Skeletal muscle satellite cell (primary cell): ENCODE measurements around the gene EPC2. TPM values are rescaled to one million over a fixed set of nuclear protein-coding genes. Genes with fewer than 3 reads are reported as not detected.

Experiments used
- H3K27me3 ChIP-seq: 2 replicates; pipeline ENCODE4 v1.7.0; 2013; ENCODE audit warnings: low read length; ENCODE audit not compliant: control insufficient read depth, insufficient read depth
- H3K36me3 ChIP-seq: 2 replicates; pipeline ENCODE4 v1.7.0; 2013; ENCODE audit warnings: mild to moderate bottlenecking, control low read depth, low read length; ENCODE audit not compliant: insufficient read depth
- H3K4me1 ChIP-seq: 2 replicates; pipeline ENCODE4 v1.7.0; 2013; ENCODE audit warnings: low read length; ENCODE audit not compliant: control insufficient read depth, insufficient read depth
- H3K4me2 ChIP-seq: 2 replicates; pipeline ENCODE4 v1.7.0; 2013; ENCODE audit warnings: mild to moderate bottlenecking, low read length
- H3K4me3 ChIP-seq: 2 replicates; pipeline ENCODE4 v1.7.0; 2013; ENCODE audit warnings: low read length
- H3K9ac ChIP-seq: 2 replicates; pipeline ENCODE4 v1.7.0; 2013; ENCODE audit warnings: mild to moderate bottlenecking, low read depth, low read length, moderate library complexity
- H3K9me3 ChIP-seq: replicated peaks from 2 replicates; pipeline ENCODE4 v1.7.0; 2013; ENCODE audit warnings: mild to moderate bottlenecking, control low read depth, low read length
- small RNA-seq: library from RNA; depleted of rRNA; stranded (forward); fragments of <200 nt; gene quantifications from one replicate; pipeline ENCODE3, GENCODE V24; 2012

The EPC2 gene

GRCh38 chr2:148817210-148817708 is 172.7 kb downstream of the EPC2 start:
- H3K27me3 ChIP-seq: peaks cover 37% of the 10 kb centered on the region
- peaks cover 27% of the 10 kb centered on the region for H3K4me1 ChIP-seq
- no peaks in the 10 kb centered on the region for H3K36me3 ChIP-seq
- peak overlapping the region; percentile 53 for H3K4me3 ChIP-seq
- no peaks in the 10 kb centered on the region for H3K9me3 ChIP-seq
- no peak overlapping the region for H3K9ac ChIP-seq
- peak overlapping the region; percentile 66 for H3K4me2 ChIP-seq

GRCh38 chr2:148819019-148819585 is 174.6 kb downstream of the EPC2 start:
- H3K9ac ChIP-seq: no peak overlapping the region
- H3K4me1 ChIP-seq: peaks cover 19% of the 10 kb centered on the region
- peaks cover 37% of the 10 kb centered on the region for H3K27me3 ChIP-seq
- H3K4me2 ChIP-seq: no peak overlapping the region
- no peaks in the 10 kb centered on the region for H3K36me3 ChIP-seq
- H3K4me3 ChIP-seq: no peak overlapping the region
- no peaks in the 10 kb centered on the region for H3K9me3 ChIP-seq

- Histone ChIP-seq H3K4me1 (no peaks in the 10 kb centered on the region), H3K9ac (no peak overlapping the region), H3K4me3 (no peak overlapping the region), H3K4me2 (no peak overlapping the region), H3K36me3 (no peaks in the 10 kb centered on the region), H3K27me3 (peaks cover 11% of the 10 kb centered on the region), H3K9me3 (no peaks in the 10 kb centered on the region)
These were observed 179.6 kb downstream of the EPC2 start for GRCh38 chr2:148824190-148824589.

- H3K36me3 ChIP-seq: no peaks in the 10 kb centered on the region
- no peak overlapping the region for H3K9ac ChIP-seq
- no peak overlapping the region for H3K4me3 ChIP-seq
- no peaks in the 10 kb centered on the region for H3K4me1 ChIP-seq
- H3K4me2 ChIP-seq: no peak overlapping the region
- H3K27me3 ChIP-seq: peaks cover 10% of the 10 kb centered on the region
- no peaks in the 10 kb centered on the region for H3K9me3 ChIP-seq
These were observed 182.2 kb downstream of the EPC2 start for GRCh38 chr2:148826791-148827190.

GRCh38 chr2:148828941-148829340 is 184.4 kb downstream of the EPC2 start:
- no peaks in the 10 kb centered on the region for H3K9me3 ChIP-seq
- no peaks in the 10 kb centered on the region for H3K36me3 ChIP-seq
- no peak overlapping the region for H3K9ac ChIP-seq
- H3K4me2 ChIP-seq: no peak overlapping the region
- H3K4me1 ChIP-seq: no peaks in the 10 kb centered on the region
- H3K4me3 ChIP-seq: no peak overlapping the region
- peaks cover 18% of the 10 kb centered on the region for H3K27me3 ChIP-seq

GRCh38 chr2:148829618-148830017 is 185.1 kb downstream of the EPC2 start:
- H3K27me3 ChIP-seq: peaks cover 18% of the 10 kb centered on the region
- no peaks in the 10 kb centered on the region for H3K9me3 ChIP-seq
- no peaks in the 10 kb centered on the region for H3K4me1 ChIP-seq
- no peaks in the 10 kb centered on the region for H3K36me3 ChIP-seq
- no peak overlapping the region for H3K9ac ChIP-seq
- no peak overlapping the region for H3K4me3 ChIP-seq
- no peak overlapping the region for H3K4me2 ChIP-seq

GRCh38 chr2:148832637-148833036 is 188.1 kb downstream of the EPC2 start:
- Histone ChIP-seq H3K4me2 (no peak overlapping the region), H3K9ac (no peak overlapping the region), H3K4me3 (no peak overlapping the region), H3K27me3 (peaks cover 18% of the 10 kb centered on the region), H3K9me3 (no peaks in the 10 kb centered on the region), H3K36me3 (no peaks in the 10 kb centered on the region), H3K4me1 (no peaks in the 10 kb centered on the region)

Small RNA genes lying within 50 kb of the gene (small RNA-seq; reads per million reads assigned to genes)
- gene RNU2-9P (0.49 reads per million), gene RPS29P8 (not detected)
